CD4-positive, alpha-beta memory T cell (primary cell): Measurements from ENCODE around the gene ZNHIT2. TPM values are rescaled to one million over a fixed set of nuclear protein-coding genes. Genes with fewer than 3 reads are reported as not detected.

Experiments used
- CTCF ChIA-PET: fragments of 350-600 bp; sonication (Branson Sonifier 250); formaldehyde crosslinking; loops from one replicate; lab custom pipeline; 2021; ENCODE audit warnings: inconsistent platforms; ENCODE audit not compliant: partially characterized antibody; lab: Charles Lee
- POLR2A ChIA-PET: fragments of 350-600 bp; sonication (Branson Sonifier 250); formaldehyde crosslinking; loops from one replicate; lab custom pipeline; 2021; ENCODE audit not compliant: partially characterized antibody; lab: Charles Lee
- DNase-seq, 5 donors: peaks; one replicate each; pipeline versions ENCODE4 v3.0.0 to v3.0.0-alpha.2; 2020 to 2022; ENCODE audit warnings: mixed read lengths in 1 of 5
- H3K27ac ChIP-seq: one replicate; pipeline ENCODE4 v1.7.0; 2013; ENCODE audit warnings: low read depth, low read length
- H3K27me3 ChIP-seq: 2 replicates; pipeline ENCODE4 v1.7.0; 2013; ENCODE audit warnings: mild to moderate bottlenecking, low read length, moderate library complexity; ENCODE audit not compliant: insufficient read depth
- H3K36me3 ChIP-seq: 2 replicates; pipeline ENCODE4 v1.7.0; 2013; ENCODE audit warnings: mild to moderate bottlenecking, low read length, moderate library complexity; ENCODE audit not compliant: insufficient read depth
- H3K4me1 ChIP-seq: 2 replicates; pipeline ENCODE4 v1.7.0; 2013; ENCODE audit warnings: mild to moderate bottlenecking, low read length, moderate library complexity; ENCODE audit not compliant: insufficient read depth
- H3K4me3 ChIP-seq, 2 donors: one replicate each; pipeline ENCODE4 v1.7.0; 2013; ENCODE audit warnings: low read length in 2 of 2, mild to moderate bottlenecking in 1 of 2
- H3K9me3 ChIP-seq, 2 donors: one replicate each; pipeline ENCODE4 v1.7.0; 2013; ENCODE audit warnings: low read length in 2 of 2, control low read depth in 1 of 2; ENCODE audit not compliant: control insufficient read depth in 1 of 2
- H3K27ac Mint-ChIP-seq, 7 donors: one replicate each; pipeline ENCODE4 v1.8.0; 2020 to 2021; ENCODE audit warnings: mixed read lengths in 7 of 7, mild to moderate bottlenecking in 6 of 7, inconsistent platforms in 3 of 7, moderate library complexity in 3 of 7
- H3K27me3 Mint-ChIP-seq, 2 donors: one replicate each; pipeline ENCODE4 v1.8.0; 2020 to 2021; ENCODE audit warnings: mixed read lengths in 2 of 2
- H3K36me3 Mint-ChIP-seq, 2 donors: one replicate each; pipeline ENCODE4 v1.8.0; 2020 to 2021; ENCODE audit warnings: mixed read lengths in 2 of 2, inconsistent platforms in 1 of 2, mild to moderate bottlenecking in 1 of 2
- H3K4me1 Mint-ChIP-seq, 4 donors: one replicate each; pipeline ENCODE4 v1.8.0; 2020 to 2021; ENCODE audit warnings: mixed read lengths in 4 of 4, mild to moderate bottlenecking in 1 of 4
- H3K4me3 Mint-ChIP-seq, 8 donors: one replicate each; pipeline ENCODE4 v1.8.0; 2020 to 2021; ENCODE audit warnings: mixed read lengths in 8 of 8, mild to moderate bottlenecking in 7 of 8, moderate library complexity in 6 of 8, inconsistent platforms in 3 of 8
- H3K9me3 Mint-ChIP-seq, 8 donors: one replicate each; pipeline ENCODE4 v1.8.0; 2020 to 2021; ENCODE audit warnings: mixed read lengths in 8 of 8, mild to moderate bottlenecking in 5 of 8, inconsistent platforms in 3 of 8, moderate library complexity in 1 of 8
- intact Hi-C: fragments of 100-400 bp; cut with micrococcal nuclease; formaldehyde crosslinking; loops from one replicate; pipeline ENCODE4 v1.15.1; 2023
- polyA plus RNA-seq, 2 donors: library from polyadenylated mRNA; unstranded; fragments of 300-500 nt; fragmentation: Illumina TruSeq; gene quantifications; one replicate each; pipeline ENCODE4 v1.2.3, GENCODE V29; 2021
- total RNA-seq, 2 experiments: library from RNA; stranded (reverse); gene quantifications; one replicate each; pipeline ENCODE4 v1.2.3, GENCODE V29; 2021

ZNHIT2 gene
- total and polyA plus RNA-seq, 4 experiments from 2014 or later: 13.1 to 22.5 (median 16.2) TPM

DNA sequence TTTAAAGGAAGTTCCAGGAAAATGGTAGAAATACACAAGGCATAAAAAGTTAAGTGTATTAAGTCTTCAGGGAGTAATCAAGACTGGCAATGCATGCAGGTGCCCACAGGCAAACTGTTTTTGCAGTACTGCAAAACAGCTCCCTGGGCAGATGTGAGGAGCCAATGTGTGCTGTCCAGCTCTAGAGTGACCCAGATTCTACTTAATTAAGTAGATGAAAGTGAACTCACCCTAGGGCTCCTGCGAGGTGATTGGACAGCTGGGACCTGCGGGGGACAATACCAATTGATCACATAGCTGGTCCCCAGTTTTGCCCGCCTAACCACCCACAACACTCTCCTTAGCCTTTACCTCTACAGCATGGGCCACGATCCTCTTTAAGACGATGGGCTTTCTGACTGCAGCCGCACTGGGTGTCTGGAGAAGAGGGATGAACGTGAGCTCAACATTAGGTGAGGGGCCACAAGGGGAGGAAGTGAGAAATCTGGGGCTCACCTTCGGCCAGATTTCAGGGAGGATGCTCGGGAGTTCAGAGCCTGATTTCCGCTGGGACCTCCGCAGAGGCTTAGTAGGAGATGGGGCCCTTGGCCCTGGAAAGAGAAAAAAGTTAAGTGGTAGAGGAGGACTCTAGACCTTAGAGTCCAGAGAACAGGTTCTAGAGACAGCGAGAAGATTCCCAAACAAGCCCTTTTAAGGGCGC lies 34.2 kb downstream of the ZNHIT2 start:
- H3K4me3 ChIP-seq: peak overlapping the region; percentile 74 to 75

DNA sequence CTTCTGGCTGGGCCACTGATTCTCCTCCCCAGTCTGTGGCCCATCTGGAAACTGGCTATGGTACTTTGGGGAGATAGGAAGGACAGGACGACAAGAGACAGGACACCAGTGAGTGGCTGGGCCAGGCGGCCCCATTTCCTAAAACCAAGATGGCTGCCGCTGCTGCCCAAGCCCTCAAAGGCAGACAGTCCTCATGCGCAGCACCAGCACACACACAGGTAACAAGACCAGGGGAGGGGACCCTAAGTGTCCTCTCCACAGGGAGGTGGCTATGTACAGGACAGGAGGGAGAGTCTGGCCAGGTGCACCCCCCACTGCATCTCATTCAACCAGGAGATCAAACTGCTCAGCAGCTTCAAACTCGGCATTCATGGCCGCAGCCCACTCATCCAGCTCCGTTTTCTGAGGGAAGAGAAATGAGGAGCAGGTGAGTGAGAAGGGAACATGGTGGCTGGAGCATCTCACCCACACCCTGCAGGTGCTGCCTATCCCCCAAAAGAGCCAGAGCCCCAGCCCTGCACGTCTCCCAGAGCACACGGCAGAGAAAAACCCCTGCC lies 38.6 kb downstream of the ZNHIT2 start:
- no peak for DNase-seq
- Mint-ChIP-seq H3K4me1 (peaks cover 4 to 29% (median 18%) of the 10 kb centered on the region in 4 donors), H3K9me3 (peaks cover 0 to 1% (median 0%) of the 10 kb centered on the region in 8 donors), H3K4me3 (no peak overlapping the region), H3K27me3 (no peaks in the 10 kb centered on the region), H3K27ac (peak overlapping the region in 6 of 7 donors; percentile 42 to 93 (median 74)), H3K36me3 (peaks cover 0 to 2% of the 10 kb centered on the region in 2 donors)
- no peaks in the 10 kb centered on the region for H3K9me3 ChIP-seq
- peaks cover 24% of the 10 kb centered on the region for H3K4me1 ChIP-seq
- H3K4me3 ChIP-seq: no peak overlapping the region
- H3K36me3 ChIP-seq: no peaks in the 10 kb centered on the region
- H3K27me3 ChIP-seq: no peaks in the 10 kb centered on the region
- peak overlapping the region; percentile 35 for H3K27ac ChIP-seq
- POLR2A ChIA-PET: interaction anchor here (1.1 to 1.3 kb wide), 2 partner anchors 38 kb away, joined by 3 to 4 read pairs; partner anchors contain the start of genes SAC3D1 and ZNHIT2
- CTCF ChIA-PET: interaction anchor here (0.7 to 9.5 kb wide), 9 partner anchors 10 to 67 kb away, joined by 3 to 57 read pairs (median 4); partner anchors contain the start of genes ARL2, SAC3D1 and SYVN1
- intact Hi-C loops: loop anchor here (1.0 to 5.0 kb wide), 4 partner anchors 38 to 232 kb away; partner anchors contain the start of genes SAC3D1 and SNX15

More for the DNA sequence above, 34.2 kb downstream of the ZNHIT2 start:
- CTCF ChIA-PET: interaction anchor here (0.8 to 1.5 kb wide), 10 partner anchors 12 to 183 kb away, joined by 3 to 5 read pairs (median 4); partner anchors contain the start of genes ARL2, TM7SF2 and ZNHIT2
- H3K27me3 ChIP-seq: no peaks in the 10 kb centered on the region
- Mint-ChIP-seq H3K4me3 (peak overlapping the region; percentile 92 to 96 (median 94)), H3K4me1 (peaks cover 11 to 46% (median 29%) of the 10 kb centered on the region in 4 donors), H3K36me3 (peaks cover 13 to 17% of the 10 kb centered on the region in 2 donors), H3K27me3 (no peaks in the 10 kb centered on the region), H3K27ac (peak overlapping the region; percentile 97 to 99 (median 98)), H3K9me3 (peaks cover 0 to 4% (median 0%) of the 10 kb centered on the region in 8 donors)
- POLR2A ChIA-PET: interaction anchor here (0.7 to 2.4 kb wide), 8 partner anchors 11 to 195 kb away, joined by 3 to 16 read pairs (median 6); partner anchors contain the start of genes FAU, MRPL49, SAC3D1 and VPS51
- H3K4me1 ChIP-seq: peaks cover 32% of the 10 kb centered on the region
- peak overlapping the region; percentile 94 for H3K27ac ChIP-seq
- DNase-seq: peak in 1 of 5 donors; percentile 4
- intact Hi-C loops: no loop called here
- H3K9me3 ChIP-seq: no peaks in the 10 kb centered on the region
- peaks cover 29% of the 10 kb centered on the region for H3K36me3 ChIP-seq

DNA sequence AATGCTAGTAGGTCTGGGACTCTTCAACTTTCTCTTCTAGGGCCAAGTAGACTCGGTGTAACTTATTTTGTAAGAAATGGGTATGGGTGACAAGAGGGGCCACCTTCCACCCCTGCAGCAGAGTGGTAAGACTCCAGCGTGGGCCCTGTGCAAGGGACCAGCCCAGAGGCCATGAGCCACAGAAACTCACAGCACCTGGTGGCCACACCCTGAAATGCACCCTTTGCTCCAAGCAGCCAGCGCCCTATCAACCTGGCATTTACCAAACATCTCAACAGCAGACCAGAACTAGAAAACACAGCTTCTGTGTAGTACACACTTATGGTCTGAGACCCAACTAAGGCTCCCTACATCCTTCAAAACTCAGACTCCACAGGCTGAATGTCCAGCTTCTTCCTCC lies 39.4 kb downstream of the ZNHIT2 start:
- Mint-ChIP-seq H3K27ac (peak overlapping the region; percentile 42 to 93 (median 81)), H3K36me3 (no peaks in the 10 kb centered on the region), H3K9me3 (no peaks in the 10 kb centered on the region), H3K4me3 (peak overlapping the region in 2 of 8 donors; percentile 9 to 30), H3K4me1 (peaks cover 4 to 22% (median 12%) of the 10 kb centered on the region in 4 donors), H3K27me3 (no peaks in the 10 kb centered on the region)
- H3K27ac ChIP-seq: peak overlapping the region; percentile 35
- H3K9me3 ChIP-seq: no peaks in the 10 kb centered on the region
- peaks cover 18% of the 10 kb centered on the region for H3K4me1 ChIP-seq
- no peaks in the 10 kb centered on the region for H3K27me3 ChIP-seq
- no peak overlapping the region for H3K4me3 ChIP-seq
- no peaks in the 10 kb centered on the region for H3K36me3 ChIP-seq
- CTCF ChIA-PET: interaction anchor here (0.7 to 9.5 kb wide), 8 partner anchors 10 to 66 kb away, joined by 3 to 57 read pairs (median 4); partner anchors contain the start of genes ARL2, SAC3D1 and SYVN1
- peak; percentile 71 to 75 (median 72) for DNase-seq
- POLR2A ChIA-PET: interaction anchor here (0.7 to 1.3 kb wide), 3 partner anchors 33 to 44 kb away, joined by 3 read pairs; partner anchors contain the start of genes FAU, MRPL49, SAC3D1 and TM7SF2
- intact Hi-C loops: loop anchor here (1.0 to 5.0 kb wide), 4 partner anchors 37 to 231 kb away; partner anchors contain the start of genes SAC3D1 and SNX15

DNA sequence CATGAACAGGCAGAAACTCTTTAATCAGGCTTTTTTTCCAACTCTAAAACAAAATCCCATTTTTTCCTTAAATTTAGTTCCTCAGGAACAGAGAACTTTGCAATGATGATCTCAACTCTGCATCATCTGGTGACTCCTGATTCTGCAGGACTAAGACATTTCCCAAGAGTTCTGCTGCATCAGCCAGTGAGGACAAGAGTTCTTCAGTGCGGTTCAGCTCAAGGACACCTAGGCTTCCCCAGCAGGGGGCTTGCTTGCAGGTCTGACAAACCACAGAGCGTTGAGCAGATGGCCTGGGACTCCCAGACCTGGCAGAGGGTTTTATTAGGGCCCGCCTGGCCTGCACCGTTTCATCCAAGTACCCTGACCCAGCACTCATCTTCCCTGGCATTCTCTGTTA lies 40.0 kb downstream of the ZNHIT2 start:
- POLR2A ChIA-PET: interaction anchor here (1.1 to 1.3 kb wide), 2 partner anchors 37 to 44 kb away, joined by 3 read pairs; partner anchors contain the start of genes FAU, MRPL49 and SAC3D1

DNA sequence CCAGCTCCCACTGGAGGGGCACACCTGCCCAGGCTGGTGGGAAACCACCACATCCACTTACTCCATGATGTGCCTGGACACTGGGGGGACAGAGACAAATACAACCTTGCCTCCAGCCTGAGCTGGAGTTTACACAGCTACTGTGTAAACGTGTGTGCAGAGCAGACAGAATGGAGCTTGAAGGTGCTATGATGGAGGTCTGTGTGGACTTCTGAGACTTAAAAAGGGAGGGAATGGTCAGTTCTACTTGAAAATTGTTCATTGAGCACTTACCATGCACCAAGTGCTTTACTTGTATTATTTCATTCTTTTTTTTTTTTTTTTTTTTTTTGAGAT lies 44.9 kb downstream of the ZNHIT2 start:
- H3K36me3 Mint-ChIP-seq: no peaks in the 10 kb centered on the region
- H3K4me1 ChIP-seq: no peaks in the 10 kb centered on the region
- no peaks in the 10 kb centered on the region for H3K27me3 Mint-ChIP-seq
- no peak overlapping the region for H3K27ac ChIP-seq
- intact Hi-C loops: no loop called here
- H3K9me3 ChIP-seq: no peaks in the 10 kb centered on the region
- no peaks in the 10 kb centered on the region for H3K4me1 Mint-ChIP-seq
- H3K4me3 ChIP-seq: no peak overlapping the region
- no peak overlapping the region for H3K4me3 Mint-ChIP-seq
- no peaks in the 10 kb centered on the region for H3K36me3 ChIP-seq
- peak overlapping the region in 1 of 7 donors; percentile 36 for H3K27ac Mint-ChIP-seq
- POLR2A ChIA-PET: no interaction called here
- peaks cover 0 to 2% (median 0%) of the 10 kb centered on the region in 8 donors for H3K9me3 Mint-ChIP-seq
- no peak for DNase-seq
- H3K27me3 ChIP-seq: no peaks in the 10 kb centered on the region
- CTCF ChIA-PET: interaction anchor here (9.5 kb wide), 1 partner anchor 61 kb away, joined by 57 read pairs; the partner anchor contains the start of gene ARL2

More for the DNA sequence above, 40.0 kb downstream of the ZNHIT2 start:
- Histone ChIP-seq H3K4me1 (peaks cover 15% of the 10 kb centered on the region), H3K27ac (no peak overlapping the region), H3K4me3 (no peak overlapping the region), H3K27me3 (no peaks in the 10 kb centered on the region), H3K9me3 (no peaks in the 10 kb centered on the region), H3K36me3 (no peaks in the 10 kb centered on the region)
- H3K9me3 Mint-ChIP-seq: peaks cover 0 to 2% (median 0%) of the 10 kb centered on the region in 8 donors
- no peak overlapping the region for H3K4me3 Mint-ChIP-seq
- CTCF ChIA-PET: interaction anchor here (1.0 to 9.5 kb wide), 4 partner anchors 37 to 66 kb away, joined by 3 to 57 read pairs (median 6); partner anchors contain the start of genes ARL2, SAC3D1 and SYVN1
- peaks cover 4 to 17% (median 9%) of the 10 kb centered on the region in 4 donors for H3K4me1 Mint-ChIP-seq
- no peaks in the 10 kb centered on the region for H3K27me3 Mint-ChIP-seq
- intact Hi-C loops: loop anchor here (5.0 kb wide), 1 partner anchor 230 kb away; no protein-coding TSS in a partner anchor
- no peak for DNase-seq
- no peak overlapping the region for H3K27ac Mint-ChIP-seq
- H3K36me3 Mint-ChIP-seq: no peaks in the 10 kb centered on the region

DNA sequence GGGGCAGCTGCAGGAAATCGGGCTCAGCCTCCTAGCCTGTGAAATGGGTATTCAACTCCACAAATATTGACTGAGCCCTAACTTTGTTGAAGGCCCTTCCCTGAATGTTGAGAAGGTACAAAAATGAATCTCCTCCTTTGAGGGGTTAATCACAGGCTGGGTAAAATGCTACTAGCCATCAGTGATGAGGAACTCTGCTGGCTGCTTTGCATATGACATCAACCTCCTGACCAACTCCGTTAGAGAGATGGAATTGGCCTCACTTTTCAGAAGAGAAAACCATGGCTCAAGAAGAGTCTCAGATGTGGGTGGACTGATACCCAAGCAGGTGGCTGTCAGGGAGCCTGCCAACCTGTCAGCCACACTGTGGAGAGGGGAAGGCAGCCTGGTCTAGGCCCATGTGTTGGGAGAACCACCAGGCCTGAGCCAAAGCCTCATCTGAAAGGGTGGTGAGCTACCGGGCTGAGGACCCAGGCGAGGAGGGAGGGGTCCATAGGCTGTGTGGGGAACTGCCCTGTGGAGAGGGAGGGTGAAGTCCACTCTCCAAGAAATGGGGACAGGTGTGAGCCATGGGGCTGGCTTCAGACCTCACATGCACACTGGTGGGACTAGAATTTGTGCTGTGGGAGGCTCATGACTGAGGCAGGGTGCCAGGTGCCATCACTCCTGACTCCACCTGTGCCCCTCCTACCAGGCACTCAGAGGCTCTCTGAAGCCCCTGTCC lies 45.4 kb downstream of the ZNHIT2 start:
- H3K27me3 ChIP-seq: no peaks in the 10 kb centered on the region
- Mint-ChIP-seq H3K4me3 (no peak overlapping the region), H3K9me3 (peaks cover 0 to 2% (median 0%) of the 10 kb centered on the region in 8 donors), H3K27me3 (no peaks in the 10 kb centered on the region), H3K36me3 (no peaks in the 10 kb centered on the region), H3K4me1 (no peaks in the 10 kb centered on the region), H3K27ac (no peak overlapping the region)
- ChIA-PET CTCF (interaction anchor here (9.5 kb wide), 1 partner anchor 60 kb away, joined by 57 read pairs; the partner anchor contains the start of gene ARL2), POLR2A (no interaction called here)
- H3K4me3 ChIP-seq: no peak overlapping the region
- H3K36me3 ChIP-seq: no peaks in the 10 kb centered on the region
- no peaks in the 10 kb centered on the region for H3K4me1 ChIP-seq
- intact Hi-C loops: no loop called here
- no peak overlapping the region for H3K27ac ChIP-seq
- DNase-seq: no peak
- H3K9me3 ChIP-seq: no peaks in the 10 kb centered on the region
